GM12865 (cell line): ENCODE measurements around the gene FLCN.

Source experiments
- DNase-seq: peaks from one replicate; pipeline ENCODE4 v3.0.0; 2010; ENCODE audit warnings: low read depth
- H3K4me3 ChIP-seq: 2 replicates; pipeline ENCODE4 v1.5.1; 2011; ENCODE audit warnings: mild to moderate bottlenecking, low read depth, low read length, control low read depth
- TF ChIP-seq, protein P1 (sequence below): IDR thresholded peaks from 2 replicates; pipeline ENCODE4 v1.5.1; 2011; ENCODE audit warnings: low read length, control low read depth, low read depth, inconsistent platforms; ENCODE audit not compliant: insufficient read depth; ENCODE audit errors: missing control alignments

The FLCN gene

DNA sequence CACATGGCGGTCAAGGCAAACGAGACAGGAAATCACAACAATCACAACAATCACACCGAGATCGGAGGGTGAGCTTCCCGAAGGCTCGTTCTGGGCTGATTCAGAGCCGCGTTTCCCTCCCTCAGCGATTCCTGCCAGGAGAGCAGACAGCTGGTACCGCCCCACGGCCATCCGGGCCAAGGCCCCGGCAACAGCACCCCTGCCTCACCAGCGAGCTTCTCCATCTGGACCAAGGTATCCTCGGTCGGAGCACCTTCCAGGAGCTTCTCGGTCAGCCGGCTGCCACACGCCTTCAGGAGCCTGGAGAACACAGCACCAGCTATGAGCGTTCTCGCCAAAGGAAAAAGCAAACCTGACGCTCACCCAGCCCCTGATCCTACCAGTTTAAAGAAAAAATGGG lies 15.6 kb downstream of the FLCN start:
- TF ChIP-seq, protein P1, sequence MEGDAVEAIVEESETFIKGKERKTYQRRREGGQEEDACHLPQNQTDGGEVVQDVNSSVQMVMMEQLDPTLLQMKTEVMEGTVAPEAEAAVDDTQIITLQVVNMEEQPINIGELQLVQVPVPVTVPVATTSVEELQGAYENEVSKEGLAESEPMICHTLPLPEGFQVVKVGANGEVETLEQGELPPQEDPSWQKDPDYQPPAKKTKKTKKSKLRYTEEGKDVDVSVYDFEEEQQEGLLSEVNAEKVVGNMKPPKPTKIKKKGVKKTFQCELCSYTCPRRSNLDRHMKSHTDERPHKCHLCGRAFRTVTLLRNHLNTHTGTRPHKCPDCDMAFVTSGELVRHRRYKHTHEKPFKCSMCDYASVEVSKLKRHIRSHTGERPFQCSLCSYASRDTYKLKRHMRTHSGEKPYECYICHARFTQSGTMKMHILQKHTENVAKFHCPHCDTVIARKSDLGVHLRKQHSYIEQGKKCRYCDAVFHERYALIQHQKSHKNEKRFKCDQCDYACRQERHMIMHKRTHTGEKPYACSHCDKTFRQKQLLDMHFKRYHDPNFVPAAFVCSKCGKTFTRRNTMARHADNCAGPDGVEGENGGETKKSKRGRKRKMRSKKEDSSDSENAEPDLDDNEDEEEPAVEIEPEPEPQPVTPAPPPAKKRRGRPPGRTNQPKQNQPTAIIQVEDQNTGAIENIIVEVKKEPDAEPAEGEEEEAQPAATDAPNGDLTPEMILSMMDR = no peak

DNA sequence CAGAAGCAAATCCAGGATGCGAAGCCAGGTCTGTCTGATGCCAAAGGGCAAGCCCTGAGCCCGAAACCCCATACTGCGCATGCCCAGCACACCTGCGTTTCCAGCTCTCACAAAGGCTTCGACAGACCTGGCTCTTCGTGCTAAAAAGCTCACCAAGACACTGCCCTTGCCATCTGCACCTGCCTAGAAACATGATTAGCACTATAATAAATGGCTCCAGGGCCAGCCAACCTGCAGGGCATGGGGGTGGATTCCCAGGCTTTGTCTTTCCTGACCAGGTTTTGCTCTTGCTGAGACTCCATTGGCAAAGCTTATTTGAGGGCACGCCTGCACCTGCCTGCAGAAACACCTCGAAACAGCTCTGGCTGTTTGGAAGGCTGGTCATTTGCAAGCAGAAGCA lies 16.4 kb downstream of the FLCN start:
- DNase-seq = no peak
- no peak overlapping the region for H3K4me3 ChIP-seq

More for the DNA sequence above, 15.6 kb downstream of the FLCN start:
- H3K4me3 ChIP-seq = no peak overlapping the region
- no peak for DNase-seq

DNA sequence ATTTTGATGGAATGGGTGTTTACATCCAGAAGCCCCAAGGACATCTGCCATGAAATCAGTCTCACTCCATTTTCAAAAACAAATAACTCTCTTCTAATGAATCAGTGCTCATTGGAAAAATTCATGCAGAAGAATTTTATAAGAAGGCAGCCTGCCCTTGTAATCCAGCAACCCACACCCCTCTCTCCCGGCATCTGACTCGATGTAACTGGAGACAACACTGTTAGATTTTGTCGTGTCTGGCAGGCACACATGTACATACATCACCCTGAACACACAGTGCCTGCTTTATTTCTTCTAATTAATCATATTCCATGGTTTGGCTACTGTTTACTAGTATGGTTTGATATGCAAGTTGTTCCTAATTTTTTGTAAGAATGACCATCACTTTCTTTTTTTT lies 19.0 kb downstream of the FLCN start:
- TF ChIP-seq, protein P1 = no peak
- DNase-seq = no peak
- no peak overlapping the region for H3K4me3 ChIP-seq

More for the DNA sequence above, 16.4 kb downstream of the FLCN start:
- TF ChIP-seq, protein P1 = no peak

DNA sequence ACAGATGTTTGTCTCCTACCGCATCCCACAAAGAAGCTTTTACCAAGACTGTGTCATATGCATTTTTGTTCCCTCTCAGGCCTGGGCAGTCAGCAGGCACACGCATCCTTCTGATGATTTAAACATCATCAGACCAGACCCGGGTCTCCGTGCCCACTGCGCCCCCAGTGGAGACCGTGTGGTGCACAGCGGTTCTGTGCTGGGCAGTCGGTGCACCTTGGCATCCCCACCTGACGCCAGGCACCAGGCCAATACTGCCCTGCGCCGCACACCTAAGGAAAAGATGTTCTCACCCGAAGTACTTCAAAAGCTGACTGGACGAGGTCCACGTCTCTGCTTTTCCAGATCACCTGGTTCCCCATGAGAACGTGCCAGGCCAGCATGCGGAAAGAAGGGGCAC lies 20.2 kb downstream of the FLCN start:
- TF ChIP-seq, protein P1 = no peak
- H3K4me3 ChIP-seq = no peak overlapping the region
- DNase-seq = no peak

DNA sequence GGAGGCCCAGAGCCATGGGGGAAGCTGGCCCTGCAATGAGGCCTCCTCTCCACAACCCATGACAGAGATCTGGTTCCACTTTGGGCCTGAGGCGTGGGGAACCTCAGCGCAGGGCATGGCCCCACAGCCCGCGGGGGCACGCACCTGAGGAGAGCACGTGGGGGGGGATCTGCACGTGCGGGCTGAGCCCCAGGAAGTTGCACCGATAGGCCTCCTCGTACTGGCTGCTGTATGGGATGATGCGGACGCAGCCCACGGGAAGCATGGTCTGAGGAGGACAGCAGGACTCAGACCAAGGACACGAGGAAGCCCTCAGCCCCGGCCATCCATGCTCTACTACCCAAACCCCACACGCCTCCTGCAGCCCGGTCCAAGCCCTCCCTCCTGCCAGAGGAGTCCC lies 20.7 kb downstream of the FLCN start:
- TF ChIP-seq, protein P1 = no peak
- DNase-seq = no peak
- H3K4me3 ChIP-seq = no peak overlapping the region

DNA sequence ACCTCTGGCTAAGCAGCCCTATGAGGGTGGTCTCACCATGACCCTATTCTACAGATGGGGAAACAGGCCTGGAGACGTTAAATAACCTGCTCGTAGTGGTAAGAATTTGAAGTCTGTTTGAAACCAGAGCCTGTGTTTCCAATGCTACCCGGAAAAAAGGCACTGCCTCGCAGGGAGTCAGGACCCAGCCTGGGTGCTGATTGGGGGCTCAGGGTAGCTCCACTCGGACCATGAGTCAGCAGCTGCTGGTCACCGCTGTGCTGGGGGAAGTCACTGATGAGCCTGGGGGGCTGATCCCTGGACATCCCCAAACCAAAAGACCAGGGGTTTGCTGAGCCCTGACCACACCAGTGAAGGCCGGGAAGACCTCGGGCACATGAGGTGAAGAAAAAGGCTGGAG lies 21.4 kb downstream of the FLCN start:
- TF ChIP-seq, protein P1 = no peak
- no peak for DNase-seq
- H3K4me3 ChIP-seq = no peak overlapping the region

DNA sequence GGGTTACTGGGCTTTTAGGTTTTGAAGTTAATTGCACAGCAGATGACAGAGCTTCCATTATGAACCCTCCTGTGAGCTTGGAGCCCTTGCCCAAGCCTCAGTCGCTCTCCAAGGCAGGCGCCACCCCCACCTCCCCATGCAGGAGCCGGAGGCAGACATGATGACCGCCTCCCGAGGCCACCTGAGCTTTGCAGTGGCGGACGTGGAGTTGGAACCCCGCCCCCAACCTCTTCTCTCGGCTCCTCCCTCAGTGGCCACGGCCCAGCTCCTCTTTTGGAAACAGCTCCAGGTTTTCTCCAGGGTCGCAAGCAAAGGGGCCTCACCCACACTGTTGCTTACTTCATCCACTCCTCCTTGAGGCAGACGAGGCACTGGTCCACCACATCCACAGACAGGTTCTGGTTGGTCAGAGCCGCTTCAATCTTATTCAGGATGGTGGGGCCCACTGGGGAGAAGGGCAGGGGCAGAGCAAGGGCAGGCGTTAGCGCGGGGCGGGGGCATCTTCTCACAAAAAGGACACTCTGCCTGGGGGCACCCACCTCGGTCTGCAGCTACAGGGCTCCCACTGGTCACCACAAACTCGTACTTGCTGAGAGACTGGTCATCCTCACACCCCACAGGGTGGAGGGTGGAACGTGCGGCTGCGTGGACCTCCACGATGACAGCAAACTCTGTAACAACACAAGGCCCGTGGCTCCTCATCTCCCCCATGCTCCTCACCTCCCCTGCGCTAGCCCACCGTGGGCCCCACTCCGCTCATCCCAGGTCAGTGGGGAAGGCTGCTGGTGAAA lies 22.1 kb downstream of the FLCN start:
- TF ChIP-seq, protein P1 = no peak
- DNase-seq = no peak

More for the DNA sequence above, 22.1 kb downstream of the FLCN start:
- no peak overlapping the region for H3K4me3 ChIP-seq
